HG02852 (cell line): ENCODE measurements around the gene ALPK3.

ENCODE experiments used
- ATAC-seq: cut with Tn5 transposase; IDR thresholded peaks from one replicate; pipeline ENCODE4 v1.9.1; 2021; ENCODE audit warnings: mild to moderate bottlenecking, moderate library complexity; ENCODE audit not compliant: unreplicated experiment

Gene ALPK3

GRCh38 chr15:84822653-84823281 is 5.6 kb downstream of the ALPK3 start:
- no peak for ATAC-seq

GRCh38 chr15:84823282-84823878 is 6.2 kb downstream of the ALPK3 start:
- no peak for ATAC-seq

- no peak for ATAC-seq
Measured at GRCh38 chr15:84824260-84825007, 7.3 kb downstream of the ALPK3 start.

GRCh38 chr15:84826369-84826823 is 9.2 kb downstream of the ALPK3 start:
- ATAC-seq = no peak

DNA sequence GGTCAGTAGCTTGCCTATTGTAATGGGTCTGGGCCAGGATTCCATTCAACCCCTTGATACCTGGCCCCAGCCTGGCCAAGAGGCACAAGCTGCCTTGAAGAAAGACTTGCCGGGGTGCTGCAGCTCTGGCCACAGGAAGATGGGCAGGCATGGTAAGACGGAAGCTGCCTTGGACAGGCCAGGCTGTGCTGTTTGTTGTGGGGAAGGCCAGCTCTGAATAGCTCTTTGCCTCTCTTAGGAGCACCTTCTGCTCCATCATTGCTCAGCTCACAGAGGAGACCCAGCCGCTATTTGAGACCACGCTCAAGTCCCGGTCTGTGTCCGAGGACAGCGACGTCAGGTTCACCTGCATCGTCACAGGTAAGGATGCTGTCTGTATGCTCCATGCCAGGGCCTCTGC is 10.1 kb downstream of the ALPK3 start:
- ATAC-seq = no peak

- ATAC-seq = no peak
Measured at GRCh38 chr15:84828086-84828908, 11.1 kb downstream of the ALPK3 start.

DNA sequence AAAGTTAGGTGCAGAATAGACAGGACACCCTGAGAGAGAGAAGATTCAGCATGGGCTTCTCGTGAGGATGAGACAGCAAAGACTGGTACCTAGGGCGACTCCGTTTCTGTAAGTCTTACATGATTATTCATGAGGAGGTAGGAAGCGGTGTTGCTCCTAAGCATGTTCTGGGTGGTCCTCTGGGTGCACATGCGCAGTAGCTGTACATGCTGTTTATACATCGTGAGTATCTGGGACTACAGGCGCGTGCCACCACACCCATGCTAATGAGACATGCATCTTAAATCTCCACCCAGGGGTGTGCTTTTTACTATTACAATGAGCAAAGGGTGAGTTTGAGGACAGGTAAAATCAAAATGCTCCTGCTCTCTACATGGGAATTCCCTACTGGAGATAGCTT is 12.3 kb downstream of the ALPK3 start:
- no peak for ATAC-seq

DNA sequence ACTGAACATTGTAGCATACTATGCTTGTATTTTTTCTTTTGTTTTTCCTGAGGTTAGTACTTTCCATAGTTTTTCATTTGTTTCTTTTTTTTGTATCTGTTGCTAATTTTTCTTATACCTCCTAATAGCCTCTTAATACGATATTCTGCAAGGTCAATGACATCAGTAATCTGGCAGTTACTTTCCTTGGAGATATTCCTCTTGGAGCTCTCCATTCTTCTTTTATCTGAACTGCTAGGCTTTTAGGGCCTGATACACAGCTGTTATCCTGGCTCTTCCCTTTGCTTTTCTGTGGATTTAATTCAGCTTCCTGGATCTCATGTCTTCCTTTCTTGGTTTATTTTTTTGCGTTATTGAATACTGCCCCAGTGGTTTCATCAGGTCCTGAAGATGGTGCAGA is 12.9 kb downstream of the ALPK3 start:
- ATAC-seq = no peak

- ATAC-seq = no peak
Measured at GRCh38 chr15:84831028-84831427, 13.9 kb downstream of the ALPK3 start.

DNA sequence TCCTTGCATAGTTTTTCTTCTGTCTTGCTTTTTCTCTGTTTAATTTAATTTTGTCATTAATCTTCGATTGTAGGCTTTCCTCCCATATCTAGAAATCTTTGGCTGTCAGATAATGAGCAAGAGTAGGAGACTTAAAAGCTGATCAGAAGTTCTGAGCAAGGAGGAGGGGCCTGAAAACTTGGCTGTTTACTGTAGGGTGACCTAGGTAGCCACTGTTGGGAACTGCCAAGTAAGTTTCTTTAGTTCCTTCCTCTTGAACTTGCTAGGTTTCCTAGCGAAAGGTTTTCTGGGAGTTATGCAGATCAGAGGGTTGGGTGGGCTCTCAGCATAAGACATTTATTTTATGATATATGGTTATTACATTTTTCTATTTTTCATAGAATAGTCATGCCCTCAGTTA is 14.5 kb downstream of the ALPK3 start:
- ATAC-seq = no peak

- no peak for ATAC-seq
Measured at GRCh38 chr15:84832448-84833040, 15.4 kb downstream of the ALPK3 start.

- no peak for ATAC-seq
Measured at GRCh38 chr15:84833447-84834228, 16.5 kb downstream of the ALPK3 start.

GRCh38 chr15:84834229-84834955 is 17.2 kb downstream of the ALPK3 start:
- no peak for ATAC-seq

DNA sequence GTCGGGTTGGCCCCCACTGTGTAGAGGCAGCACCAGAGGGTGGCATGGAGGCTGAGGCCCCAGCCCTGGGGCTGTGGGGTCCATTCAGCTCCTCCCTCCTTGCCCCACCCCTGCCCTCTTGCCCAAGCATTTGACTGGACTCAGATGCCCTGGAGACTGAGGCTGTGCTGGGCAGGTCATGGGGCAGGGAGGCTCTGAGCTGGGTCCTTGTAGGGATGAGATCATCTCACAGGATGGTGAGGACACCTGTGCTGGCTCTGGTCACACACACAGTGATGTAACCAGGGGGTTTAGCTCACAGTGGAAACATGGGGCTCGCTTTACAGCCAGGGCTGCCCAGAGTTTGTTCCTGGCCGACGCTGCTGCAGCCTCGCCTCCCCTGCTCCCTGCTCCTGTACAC is 17.8 kb downstream of the ALPK3 start:
- ATAC-seq = no peak

- ATAC-seq = no peak
Measured at GRCh38 chr15:84835661-84836337, 18.6 kb downstream of the ALPK3 start.

DNA sequence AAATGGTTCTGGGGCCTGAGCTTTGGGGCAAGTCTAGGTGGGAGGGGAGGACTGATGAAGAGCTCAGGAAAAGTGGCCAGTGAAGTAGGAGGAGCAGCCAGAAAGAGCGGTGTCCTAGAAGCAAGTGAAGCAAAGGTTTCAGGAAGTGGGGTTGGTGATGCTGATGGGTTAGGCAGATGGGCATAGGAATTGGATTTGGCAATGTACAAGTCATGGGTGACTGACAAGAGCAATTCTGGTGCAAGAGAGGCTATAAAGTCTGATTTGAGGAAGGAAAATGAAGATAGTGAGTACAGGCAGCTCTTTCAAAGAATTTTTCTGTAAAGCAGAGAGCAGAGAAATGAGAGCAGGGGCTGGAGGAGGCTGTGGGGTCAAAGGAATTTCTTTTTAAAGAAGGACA is 19.7 kb downstream of the ALPK3 start:
- no peak for ATAC-seq

- no peak for ATAC-seq
Measured at GRCh38 chr15:84839714-84840113, 22.6 kb downstream of the ALPK3 start.

GRCh38 chr15:84840255-84840654 is 23.1 kb downstream of the ALPK3 start:
- no peak for ATAC-seq
